SK-N-SH (cell line): ENCODE results near the gene ZNF462. TPM values are rescaled to one million over a fixed set of nuclear protein-coding genes. Genes with fewer than 3 reads are reported as not detected.
A peak's percentile ranks its signal among the peaks of the same experiment; 100 is the strongest.
"Not testable (repeated sequence)": the region's sequence is repeated elsewhere in the genome, so short reads cannot be mapped to it uniquely, and the experiment has no call there.

Source experiments
- CTCF ChIA-PET: fragments of 300-600, 350-600 bp; formaldehyde crosslinking; extraction: SDS; loops from one replicate; lab custom pipeline; 2021; lab: Yijun Ruan, JAX
- POLR2A ChIA-PET: fragments of 350-600 bp; sonication (Branson Sonifier 250); formaldehyde crosslinking; extraction: SDS; loops from one replicate; lab custom pipeline; 2020; ENCODE audit warnings: antibody characterized with exemption, inconsistent platforms; lab: Yijun Ruan, JAX
- DNase-seq: peaks from one replicate; pipeline ENCODE4 v3.0.0; 2012
- H2AFZ ChIP-seq: fragments of 200-600 bp; sonication (generic); 2 replicates; pipeline ENCODE4 v1.8.1; 2016; ENCODE audit warnings: antibody characterized with exemption, mild to moderate bottlenecking, low read depth
- H3F3A ChIP-seq: fragments of 200-600 bp; sonication (generic); replicated peaks from 2 replicates; pipeline ENCODE3; 2016; ENCODE audit warnings: antibody characterized with exemption, mild to moderate bottlenecking; ENCODE audit not compliant: insufficient read depth
- H3K27ac ChIP-seq, 2 experiments: fragments of 200-500 bp in 1 of 2; fragments of 200-600 bp in 1 of 2; sonication (Bioruptor generic) in 1 of 2; sonication (generic), shearing (Covaris generic) in 1 of 2; 2 replicates each; pipeline versions ENCODE4 v1.5.1 to v1.6.1; 2014 to 2016; ENCODE audit warnings: low read depth in 2 of 2, inconsistent platforms in 1 of 2, low read length in 1 of 2, mild to moderate bottlenecking in 1 of 2, mixed read lengths in 1 of 2
- H3K27me3 ChIP-seq: fragments of 200-600 bp; sonication (generic), shearing (Covaris generic); 2 replicates; pipeline ENCODE4 v1.6.1; 2016; ENCODE audit warnings: mixed run types; ENCODE audit not compliant: insufficient read depth
- H3K36me3 ChIP-seq, 2 experiments: fragments of 200-500 bp in 1 of 2; fragments of 200-600 bp in 1 of 2; sonication (Bioruptor generic) in 1 of 2; sonication (generic) in 1 of 2; replicated peaks in 1 of 2; 2 replicates each; pipeline versions ENCODE3 to v1.5.1; 2014 to 2016; ENCODE audit warnings: low read length in 1 of 2, mild to moderate bottlenecking in 1 of 2; ENCODE audit not compliant: insufficient read depth in 2 of 2, control insufficient read depth in 1 of 2
- H3K4me1 ChIP-seq, 2 experiments: fragments of 200-500 bp in 1 of 2; fragments of 200-600 bp in 1 of 2; sonication (Bioruptor generic) in 1 of 2; sonication (generic), shearing (Covaris generic) in 1 of 2; 2 replicates each; pipeline versions ENCODE4 v1.5.1 to v1.6.1; 2014 to 2016; ENCODE audit warnings: low read depth in 1 of 2, low read length in 1 of 2, mixed run types in 1 of 2; ENCODE audit not compliant: insufficient read depth in 2 of 2, control insufficient read depth in 1 of 2
- H3K4me2 ChIP-seq: fragments of 200-600 bp; sonication (generic), shearing (Covaris generic); 2 replicates; pipeline ENCODE4 v1.6.1; 2017; ENCODE audit warnings: mixed run types
- H3K4me3 ChIP-seq, 2 experiments: fragments of 200-500 bp in 1 of 2; fragments of 200-600 bp in 1 of 2; sonication (Bioruptor generic) in 1 of 2; sonication (generic), shearing (Covaris generic) in 1 of 2; 2 replicates each; pipeline versions ENCODE4 v1.5.1 to v1.8.1; 2014 to 2016; ENCODE audit warnings: low read depth in 2 of 2, inconsistent platforms in 1 of 2, low read length in 1 of 2, mild to moderate bottlenecking in 1 of 2, mixed read lengths in 1 of 2, moderate library complexity in 1 of 2
- H3K79me2 ChIP-seq: fragments of 200-600 bp; sonication (generic); 2 replicates; pipeline ENCODE4 v1.8.1; 2017; ENCODE audit warnings: mild to moderate bottlenecking; ENCODE audit not compliant: insufficient read depth
- H3K9ac ChIP-seq: fragments of 200-600 bp; sonication (generic); 2 replicates; pipeline ENCODE4 v1.6.1; 2017; ENCODE audit warnings: mixed run types
- H3K9me2 ChIP-seq: fragments of 200-600 bp; sonication (generic); 2 replicates; pipeline ENCODE4 v1.6.1; 2017; ENCODE audit warnings: mixed run types
- H3K9me3 ChIP-seq: fragments of 200-600 bp; sonication (generic); 2 replicates; pipeline ENCODE4 v1.6.1; 2017; ENCODE audit warnings: mixed run types, mild to moderate bottlenecking, moderate library complexity
- H4K20me1 ChIP-seq: fragments of 200-600 bp; sonication (generic); 2 replicates; pipeline ENCODE4 v1.6.1; 2017; ENCODE audit warnings: mild to moderate bottlenecking, mixed run types; ENCODE audit not compliant: insufficient read depth
- CHD2 ChIP-seq: fragments of 150-350 bp; IDR thresholded peaks from 2 replicates; pipeline ENCODE4 v1.6.1; 2018; ENCODE audit warnings: low read length; ENCODE audit not compliant: partially characterized antibody
- CTCF ChIP-seq: fragments of 200-600 bp; sonication (generic); IDR thresholded peaks from 2 replicates; pipeline ENCODE4 v1.6.1; 2017; ENCODE audit warnings: antibody characterized with exemption, mild to moderate bottlenecking, moderate library complexity
- FOXM1 ChIP-seq: IDR thresholded peaks from 2 replicates; pipeline ENCODE4 v1.4.0; 2012; ENCODE audit warnings: low read depth, mild to moderate bottlenecking
- JUND ChIP-seq: IDR thresholded peaks from 2 replicates; pipeline ENCODE4 v1.4.0; 2012
- MAX ChIP-seq: IDR thresholded peaks from 2 replicates; pipeline ENCODE4 v1.4.0; 2012; ENCODE audit warnings: low read depth
- MEF2A ChIP-seq: IDR thresholded peaks from 2 replicates; pipeline ENCODE4 v1.4.0; 2012; ENCODE audit warnings: low read depth, borderline replicate concordance
- MXI1 ChIP-seq: IDR thresholded peaks from 2 replicates; pipeline ENCODE4 v1.6.1; 2012; ENCODE audit warnings: mild to moderate bottlenecking, low read depth, low read length, improper control_type of control experiment
- RAD21 ChIP-seq: IDR thresholded peaks from 2 replicates; pipeline ENCODE4 v1.6.1; 2012; ENCODE audit warnings: mild to moderate bottlenecking, low read length
- RXRA ChIP-seq: IDR thresholded peaks from 2 replicates; pipeline ENCODE4 v1.4.0; 2012; ENCODE audit warnings: low read depth, mild to moderate bottlenecking, borderline replicate concordance
- SIN3A ChIP-seq: IDR thresholded peaks from 2 replicates; pipeline ENCODE4 v1.6.1; 2012; ENCODE audit warnings: low read depth, mild to moderate bottlenecking, low read length, moderate library complexity, borderline replicate concordance
- WGBS: methylation state at CpG from one replicate; pipeline ENCODE4 v1.1.6; 2017; ENCODE audit warnings: low lambda C conversion rate; 5-methylcytosine and 5-hydroxymethylcytosine counted together
- polyA plus RNA-seq, 3 experiments: library from polyadenylated mRNA; depleted of rRNA; stranded (reverse); fragments of >200 nt; gene quantifications; 2 replicates each; pipeline ENCODE4 v1.2.3, GENCODE V29; 2012

The ZNF462 gene
- polyA plus RNA-seq, 1 of the 3 experiments (the other 2 are of a cell fraction) = 5.2 TPM

GRCh38 chr9:106982636-106983035 lies 119.7 kb downstream of the ZNF462 start:
- Histone ChIP-seq H3K9me2 (no peaks in the 10 kb centered on the region), H3K4me1 (peaks cover 0 to 11% of the 10 kb centered on the region in 2 experiments; a peak in 2 of 4 replicates)

GRCh38 chr9:106983346-106983745 lies 120.4 kb downstream of the ZNF462 start:
- H2AFZ ChIP-seq = no peak overlapping the region
- H3K4me1 ChIP-seq = peaks cover 0 to 11% of the 10 kb centered on the region in 2 experiments; a peak in 2 of 4 replicates
- no peaks in the 10 kb centered on the region for H3F3A ChIP-seq
- 81% methylated on average over 2 of the region's 2 CpGs for WGBS
- H3K79me2 ChIP-seq = no peaks in the 10 kb centered on the region
- H3K36me3 ChIP-seq = peaks cover 8 to 60% of the 10 kb centered on the region in 2 experiments
- H4K20me1 ChIP-seq = no peaks in the 10 kb centered on the region
- H3K27me3 ChIP-seq = no peaks in the 10 kb centered on the region
- DNase-seq = no peak
- no peak overlapping the region for H3K4me3 ChIP-seq
- H3K9me2 ChIP-seq = no peaks in the 10 kb centered on the region
- CTCF ChIA-PET = no interaction called here
- POLR2A ChIA-PET = no interaction called here
- H3K9ac ChIP-seq = no peak overlapping the region
- no peaks in the 10 kb centered on the region for H3K9me3 ChIP-seq
- H3K27ac ChIP-seq = peak overlapping the region in 1 of 2 experiments; percentile 36; a peak in 1 of 4 replicates
- H3K4me2 ChIP-seq = no peak overlapping the region
- TF ChIP-seq MXI1 = no peak
- TF ChIP-seq MAX = no peak
- TF ChIP-seq SIN3A = no peak
- no peak for TF ChIP-seq RAD21
- TF ChIP-seq CHD2 = no peak
- TF ChIP-seq RXRA = no peak
- no peak for TF ChIP-seq MEF2A

More at GRCh38 chr9:106982636-106983035, 119.7 kb downstream of the ZNF462 start:
- ChIA-PET CTCF (no interaction called here), POLR2A (no interaction called here)
- no peaks in the 10 kb centered on the region for H3K79me2 ChIP-seq
- peak overlapping the region in 1 of 2 experiments; percentile 47; a peak in 1 of 4 replicates for H3K27ac ChIP-seq
- peaks cover 6 to 62% of the 10 kb centered on the region in 2 experiments for H3K36me3 ChIP-seq
- TF ChIP-seq MXI1 (no peak), FOXM1 (no peak), MEF2A (no peak), JUND (no peak), CTCF (no peak)
- H3F3A ChIP-seq = no peaks in the 10 kb centered on the region
- no peaks in the 10 kb centered on the region for H3K27me3 ChIP-seq
- H3K9ac ChIP-seq = no peak overlapping the region
- no peak overlapping the region for H2AFZ ChIP-seq
- H3K4me3 ChIP-seq = no peak overlapping the region
- no peaks in the 10 kb centered on the region for H3K9me3 ChIP-seq
- no peak overlapping the region for H3K4me2 ChIP-seq
- DNase-seq = no peak
- 93% methylated on average over 9 of the region's 9 CpGs for WGBS
- H4K20me1 ChIP-seq = no peaks in the 10 kb centered on the region

GRCh38 chr9:106989904-106990303 lies 126.9 kb downstream of the ZNF462 start:
- H3K27me3 ChIP-seq, H3F3A ChIP-seq, H3K9me3 ChIP-seq, DNase-seq, H3K27ac ChIP-seq, H3K4me1 ChIP-seq, H2AFZ ChIP-seq, H3K4me2 ChIP-seq, H3K4me3 ChIP-seq, H3K9ac ChIP-seq, H3K79me2 ChIP-seq, H3K9me2 ChIP-seq, H4K20me1 ChIP-seq, POLR2A ChIA-PET, CTCF ChIA-PET: not testable (repeated sequence)
- H3K36me3 ChIP-seq = peaks cover 24 to 59% of the 10 kb centered on the region in 2 experiments
- 87% methylated on average over 2 of the region's 2 CpGs for WGBS
